ENCODE results near the gene RBMS1. TPM values are rescaled to one million over a fixed set of nuclear protein-coding genes. Genes with fewer than 3 reads are reported as not detected.

RBMS1 gene
- total and polyA plus RNA-seq, 2 of the 4 experiments (the other 2 are of a cell fraction), result 43.5 to 64.9 TPM

DNA sequence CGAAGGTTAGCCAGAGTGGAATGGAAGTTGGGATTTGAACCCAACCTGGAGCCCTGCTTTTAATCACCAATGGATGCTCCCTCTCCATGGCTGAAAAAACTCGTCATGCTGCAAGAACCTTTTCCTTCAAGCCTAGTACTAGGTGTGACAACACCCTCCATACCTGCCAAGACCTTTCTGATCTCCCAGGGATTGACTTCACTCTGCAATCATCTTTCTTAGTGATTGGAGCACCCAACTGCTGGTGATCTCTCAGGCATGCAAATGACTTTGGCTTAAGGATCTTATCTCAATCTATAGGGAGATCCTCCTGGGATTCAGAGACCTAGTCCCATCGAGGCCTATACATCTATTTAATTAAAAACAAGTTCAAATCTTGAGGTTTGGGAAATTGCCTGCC lies 270.0 kb downstream of the RBMS1 start:
- no peak for ATAC-seq (ENCODE audit: low read depth)
- no TSS peak for BruUV-seq (replicated peaks)
- H3K27me3 ChIP-seq (ENCODE audit: control insufficient read depth, insufficient read depth, low read length), result no peaks in the 10 kb centered on the region
- no peak overlapping the region for H3K4me3 ChIP-seq (ENCODE audit: insufficient read depth, low read depth, low read length)
- peaks cover 38% of the 10 kb centered on the region for H3K4me1 ChIP-seq (ENCODE audit: control insufficient read depth, insufficient read depth, low read length)
- peak overlapping the region; percentile 75 for H3K4ac ChIP-seq (ENCODE audit: low read depth, low read length)
- H3K79me1 ChIP-seq (ENCODE audit: low read depth in 1 of 2, low read length in 2 of 2), result peaks cover 0 to 6% of the 10 kb centered on the region in 2 experiments; a peak in 1 of 4 replicates
- intact Hi-C loops (cut with micrococcal nuclease) (no loop called here), in situ Hi-C loops (cut with MboI; ENCODE audit: low sequenced_read_pairs) (no loop called here), dilution Hi-C loops (cut with HindIII; ENCODE audit: low sequenced_read_pairs, unreplicated experiment) (no loop called here)
- peak overlapping the region; percentile 75 for H2AK5ac ChIP-seq (ENCODE audit: low read depth, low read length)
- peak overlapping the region; percentile 25 to 67 for H4K8ac ChIP-seq (ENCODE audit: low read depth in 2 of 2, low read length in 2 of 2)
- H3K14ac ChIP-seq (replicated peaks; ENCODE audit: low read depth, low read length), result peak overlapping the region; percentile 46; the same call in 1 of the 2 replicates
- H2AFZ ChIP-seq (replicated peaks; ENCODE audit: low read length, poor library complexity), result no peak overlapping the region
- H3K23ac ChIP-seq (ENCODE audit: low read depth, low read length), result peak overlapping the region; percentile 35; the same call in 1 of the 2 replicates
- peak overlapping the region; percentile 92 for H2BK20ac ChIP-seq (ENCODE audit: low read depth, low read length)
- H2BK5ac ChIP-seq (ENCODE audit: low read depth, low read length, poor library complexity, severe bottlenecking), result peak overlapping the region; percentile 80
- TF ChIP-seq RCOR1 (IDR thresholded peaks at IDR 0.05; ENCODE audit: insufficient replicate concordance, low read length), result no peak
- no peak for TF ChIP-seq CHD1 (IDR thresholded peaks at IDR 0.05; ENCODE audit: low read depth, low read length)
- TF ChIP-seq, protein P1, sequence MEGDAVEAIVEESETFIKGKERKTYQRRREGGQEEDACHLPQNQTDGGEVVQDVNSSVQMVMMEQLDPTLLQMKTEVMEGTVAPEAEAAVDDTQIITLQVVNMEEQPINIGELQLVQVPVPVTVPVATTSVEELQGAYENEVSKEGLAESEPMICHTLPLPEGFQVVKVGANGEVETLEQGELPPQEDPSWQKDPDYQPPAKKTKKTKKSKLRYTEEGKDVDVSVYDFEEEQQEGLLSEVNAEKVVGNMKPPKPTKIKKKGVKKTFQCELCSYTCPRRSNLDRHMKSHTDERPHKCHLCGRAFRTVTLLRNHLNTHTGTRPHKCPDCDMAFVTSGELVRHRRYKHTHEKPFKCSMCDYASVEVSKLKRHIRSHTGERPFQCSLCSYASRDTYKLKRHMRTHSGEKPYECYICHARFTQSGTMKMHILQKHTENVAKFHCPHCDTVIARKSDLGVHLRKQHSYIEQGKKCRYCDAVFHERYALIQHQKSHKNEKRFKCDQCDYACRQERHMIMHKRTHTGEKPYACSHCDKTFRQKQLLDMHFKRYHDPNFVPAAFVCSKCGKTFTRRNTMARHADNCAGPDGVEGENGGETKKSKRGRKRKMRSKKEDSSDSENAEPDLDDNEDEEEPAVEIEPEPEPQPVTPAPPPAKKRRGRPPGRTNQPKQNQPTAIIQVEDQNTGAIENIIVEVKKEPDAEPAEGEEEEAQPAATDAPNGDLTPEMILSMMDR (conservative IDR thresholded peaks at IDR 0.05; ENCODE audit: low read depth, low read length), result no peak
- TF ChIP-seq MAFK (IDR thresholded peaks at IDR 0.05; ENCODE audit: low read depth, low read length), result no peak
- no peak overlapping the region; the same call in 1 of the 2 replicates for H3K9ac ChIP-seq (ENCODE audit: low read depth, low read length)
- H2AK9ac ChIP-seq (replicated peaks; ENCODE audit: low read depth, low read length, poor library complexity), result peak overlapping the region; percentile 2
- H3K18ac ChIP-seq (ENCODE audit: low read depth, low read length), result peak overlapping the region; percentile 92
- ChIA-PET CTCF (no interaction called here), POLR2A (ENCODE audit: unreplicated experiment) (no interaction called here)
- peak overlapping the region; percentile 30; the same call in 1 of the 2 replicates for H3K27ac ChIP-seq (ENCODE audit: insufficient read depth, low read length)
- no CpG with 5 or more reads among the region's 3 CpGs for WGBS, 2 experiments (ENCODE audit: extremely low coverage in 2 of 2, insufficient read length in 1 of 2)
- peak overlapping the region; percentile 90 for H2BK15ac ChIP-seq (ENCODE audit: low read depth, low read length)
- H4K20me1 ChIP-seq (ENCODE audit: insufficient read depth, low read length), result no peaks in the 10 kb centered on the region
- H3K36me3 ChIP-seq (ENCODE audit: control insufficient read depth, insufficient read depth, low read length), result no peaks in the 10 kb centered on the region
- H2BK120ac ChIP-seq (ENCODE audit: low read depth, low read length), result peak overlapping the region; percentile 81
- no peak for DNase-seq
- H3K4me2 ChIP-seq (ENCODE audit: low read depth, low read length), result no peak overlapping the region
- peak overlapping the region; percentile 42; the same call in 1 of the 2 replicates for H3K56ac ChIP-seq (ENCODE audit: extremely low read depth, insufficient read depth, low read length)
- H3K9me1 ChIP-seq (ENCODE audit: insufficient read depth, low read length), result peaks cover 40% of the 10 kb centered on the region
- no peaks in the 10 kb centered on the region for H3K9me3 ChIP-seq (ENCODE audit: control insufficient read depth, insufficient read depth, low read length)
- peak overlapping the region; percentile 64; the same call in 1 of the 2 replicates for H4K5ac ChIP-seq (ENCODE audit: low read depth, low read length)
- H4K91ac ChIP-seq (ENCODE audit: insufficient read depth, low read depth, low read length), result peak overlapping the region; percentile 84

All from IMR-90 (cell line).